NCI-H2196 (cell line): ENCODE data around the gene PDGFD.

Experiments
- DNase-seq: peaks from one replicate; lab custom pipeline; 2025; ENCODE audit not compliant: unreplicated experiment; lab: John Stamatoyannopoulos, UW

PDGFD gene

GRCh38 chr11:104164028-104164520, at the start of gene PDGFD:
Gene PDGFD, minus strand, starts transcription at chr11:104164147.
- no peak for DNase-seq

- no peak for DNase-seq
These were observed 43.0 kb upstream of the PDGFD start for GRCh38 chr11:104206936-104207335.

- DNase-seq: no peak
These were observed 41.9 kb upstream of the PDGFD start for GRCh38 chr11:104205838-104206237.

GRCh38 chr11:104200688-104201087, 36.7 kb upstream of the PDGFD start:
- DNase-seq: no peak

DNA sequence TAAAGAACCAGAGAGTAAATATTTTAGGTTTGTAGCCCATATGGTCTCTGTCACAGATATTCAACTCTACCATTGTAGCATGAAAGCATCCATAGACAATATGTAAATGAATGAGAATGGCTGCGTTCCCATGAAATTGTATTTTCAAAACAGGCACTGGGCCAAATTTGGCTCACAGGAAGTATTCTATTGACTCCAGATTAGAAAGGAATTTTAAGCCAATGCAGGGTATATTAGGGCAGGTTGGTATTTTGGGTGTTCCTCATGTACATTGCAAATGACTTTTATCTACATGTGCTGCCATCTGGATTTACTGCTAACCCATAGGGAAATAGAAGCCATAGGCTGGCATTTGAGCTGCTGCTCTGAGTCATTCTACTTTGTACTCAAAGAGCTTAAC, 35.1 kb upstream of the PDGFD start:
- DNase-seq: no peak

- DNase-seq: no peak
These were observed 34.6 kb upstream of the PDGFD start for GRCh38 chr11:104198576-104198975.

- DNase-seq: no peak
These were observed 27.2 kb upstream of the PDGFD start for GRCh38 chr11:104191124-104191523.

DNA sequence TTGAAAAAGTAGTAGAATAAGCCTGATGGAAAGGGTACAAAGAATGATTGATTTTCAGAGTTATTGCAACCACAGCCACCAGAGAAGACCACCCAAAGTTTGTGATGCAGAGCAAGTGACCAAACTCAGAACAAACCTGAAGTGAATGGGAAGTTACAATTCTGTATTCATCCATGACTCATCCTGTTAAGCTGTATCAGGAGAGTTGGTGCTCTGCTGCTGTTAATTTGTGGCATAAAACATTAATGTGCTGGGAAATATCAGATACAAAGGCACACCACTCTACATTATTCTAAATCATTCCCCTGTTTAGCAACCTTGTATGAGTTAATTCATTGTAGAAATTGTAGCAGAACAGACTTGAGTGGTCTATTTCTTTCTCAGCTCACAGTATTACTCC, 19.6 kb upstream of the PDGFD start:
- DNase-seq: no peak

GRCh38 chr11:104175769-104176168, 11.8 kb upstream of the PDGFD start:
- DNase-seq: no peak

GRCh38 chr11:104169091-104169490, 5.1 kb upstream of the PDGFD start:
- no peak for DNase-seq

DNA sequence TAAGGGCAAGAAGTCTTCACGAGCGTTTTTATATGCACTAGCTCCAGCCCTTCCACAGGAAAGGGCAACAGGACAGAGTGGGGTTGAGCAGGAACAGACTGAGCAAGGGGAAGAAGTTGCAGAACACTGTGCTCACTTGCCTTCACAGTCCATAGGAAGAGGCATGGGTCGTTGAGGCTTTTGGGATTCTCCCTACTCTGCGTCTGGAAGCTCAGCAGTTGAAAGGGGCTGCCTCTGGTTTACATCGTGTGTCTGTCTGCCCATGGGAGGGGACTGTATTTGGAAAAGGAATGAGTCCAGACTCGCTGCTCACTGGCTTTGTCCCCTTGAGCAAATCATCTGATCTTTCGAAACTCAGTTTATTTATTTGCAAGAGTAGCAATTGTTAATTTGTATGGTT, 1.1 kb upstream of the PDGFD start:
- DNase-seq: no peak

- no peak for DNase-seq
These were observed 583 bp downstream of the PDGFD start for GRCh38 chr11:104163100-104164027.

GRCh38 chr11:104161751-104162450, 2.0 kb downstream of the PDGFD start:
- no peak for DNase-seq

DNA sequence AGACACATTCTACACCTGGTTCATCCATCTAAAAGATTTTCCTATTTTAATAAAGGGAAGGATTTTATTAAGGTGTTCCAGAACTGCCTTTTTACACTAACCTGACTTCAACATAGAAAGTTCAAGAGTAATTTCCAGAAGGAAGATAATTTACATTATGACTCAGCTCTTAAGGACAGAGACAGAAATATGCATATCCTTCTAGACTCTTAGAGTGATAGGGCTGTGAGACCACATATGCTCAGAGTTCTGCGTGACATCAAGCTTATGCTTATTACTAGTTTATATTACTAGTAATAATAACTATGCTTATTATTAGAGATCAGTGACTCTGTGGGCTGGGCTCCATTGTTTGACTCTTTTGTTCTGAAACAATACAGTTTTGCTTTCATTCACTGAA, 4.6 kb downstream of the PDGFD start:
- DNase-seq: no peak

DNA sequence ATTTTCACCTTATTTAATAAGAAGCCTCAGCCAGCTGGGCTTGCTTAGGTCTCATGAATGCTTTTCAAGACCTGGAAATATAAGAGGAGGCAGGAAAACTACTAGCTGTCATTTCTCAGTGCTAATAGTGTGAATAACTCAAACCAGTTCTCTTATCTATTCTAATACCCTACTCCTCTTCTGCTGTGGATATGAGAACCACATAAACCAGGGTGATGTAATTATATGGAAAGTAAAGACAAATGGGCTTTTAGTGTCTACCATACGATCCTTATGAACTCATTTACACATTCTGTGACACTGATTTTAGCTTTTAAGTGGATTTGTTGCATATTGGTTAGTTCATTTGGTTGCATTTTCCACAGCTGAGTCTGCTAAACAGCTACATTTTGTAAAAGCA, 8.6 kb downstream of the PDGFD start:
- no peak for DNase-seq

DNA sequence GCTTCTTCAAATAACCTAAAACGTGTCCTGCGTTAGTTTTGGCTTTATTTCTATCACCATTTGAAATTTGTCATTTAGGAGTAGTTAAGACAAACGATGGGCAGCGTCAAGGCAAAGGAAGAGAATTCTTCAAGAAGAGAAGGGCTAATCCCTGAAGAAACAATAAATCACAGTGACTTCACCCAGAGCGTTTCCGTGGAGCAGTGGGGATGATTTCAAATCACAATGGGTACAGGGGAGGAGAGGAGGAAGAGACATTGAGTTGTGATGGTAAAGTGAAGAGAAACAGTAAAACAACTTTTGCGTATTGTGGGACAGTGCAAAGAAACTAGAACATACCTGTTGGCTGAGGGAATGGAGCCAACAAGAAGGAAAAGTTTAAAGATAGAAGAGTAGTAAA, 9.7 kb downstream of the PDGFD start:
- no peak for DNase-seq

DNA sequence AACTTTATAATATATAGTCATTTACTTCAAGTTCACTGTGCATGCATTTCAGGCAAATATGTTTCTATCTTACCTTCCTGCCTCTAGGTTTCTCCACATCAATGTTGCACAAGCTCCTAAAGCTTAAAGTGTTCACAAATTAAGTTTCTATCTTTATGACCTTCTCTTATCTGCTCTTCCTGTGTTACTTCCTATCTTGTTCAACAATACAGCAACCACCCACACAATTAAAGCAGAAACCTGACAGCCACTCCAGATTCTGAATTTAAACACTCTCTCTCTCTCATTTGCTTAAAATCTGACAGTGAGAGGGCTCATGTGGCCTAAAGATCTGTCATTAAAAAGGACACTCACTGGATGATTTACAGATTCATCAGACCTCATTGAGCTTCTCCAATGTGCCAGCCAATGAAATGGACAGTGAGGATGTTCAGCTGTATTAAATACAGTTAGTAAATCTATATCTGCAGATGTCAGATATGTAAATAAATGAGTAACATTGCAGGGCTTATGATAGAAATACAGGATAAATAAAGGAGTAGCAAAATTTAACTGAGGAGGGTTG, 10.9 kb downstream of the PDGFD start:
- DNase-seq: no peak

DNA sequence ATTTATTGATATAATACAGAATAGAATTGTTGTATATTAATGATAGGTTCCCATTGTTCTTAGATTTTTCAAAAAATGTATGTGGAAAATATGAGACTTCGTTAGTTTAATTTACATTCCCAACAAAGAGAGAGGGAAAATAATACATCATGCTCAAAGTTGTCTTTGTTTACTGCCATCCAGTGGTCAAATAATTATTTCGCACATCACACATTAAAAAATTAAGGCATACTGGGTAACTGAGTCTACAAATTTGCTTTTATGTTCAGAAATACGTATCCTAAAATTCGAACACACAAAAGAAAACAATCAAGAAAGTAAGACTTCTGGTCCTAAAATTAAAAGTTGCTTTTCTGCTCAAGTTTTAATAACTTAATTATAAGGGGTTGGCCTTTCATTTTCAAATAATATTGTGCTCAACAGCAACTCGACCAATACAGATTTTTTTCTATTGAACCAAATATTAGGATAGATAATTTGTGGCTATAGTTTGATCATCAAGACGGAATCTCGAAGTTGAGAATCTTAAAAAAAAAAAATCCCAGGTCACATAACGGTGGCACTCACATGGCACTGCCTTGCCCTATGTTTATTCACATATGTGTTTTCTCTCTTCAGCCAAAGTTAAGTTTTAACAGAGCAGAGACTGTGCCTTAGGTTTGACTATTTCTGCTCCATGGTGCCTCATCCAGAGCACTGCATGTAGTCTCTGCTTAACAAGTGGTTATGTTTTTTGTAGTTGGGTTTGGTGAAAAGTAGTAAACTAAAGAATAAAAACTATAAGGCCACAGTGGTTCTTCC, 12.3 kb downstream of the PDGFD start:
- no peak for DNase-seq

DNA sequence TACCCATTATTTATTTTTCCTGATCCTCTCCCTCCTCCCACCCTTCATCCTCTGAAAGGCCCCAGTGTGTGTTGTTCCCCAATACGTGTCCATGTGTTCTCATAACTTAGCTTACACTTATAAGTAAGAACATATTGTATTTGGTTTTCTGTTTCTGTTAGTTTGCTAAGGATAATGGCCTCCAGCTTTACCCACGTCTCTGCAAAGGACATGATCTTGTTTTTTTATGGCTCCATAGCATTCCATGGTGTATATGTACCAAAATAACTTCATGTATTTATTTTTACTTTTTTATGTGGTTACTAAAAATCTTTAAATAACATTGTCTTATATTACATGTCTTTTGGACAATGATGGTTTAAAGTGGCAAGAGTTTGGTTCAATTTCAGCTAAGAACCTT, 15.2 kb downstream of the PDGFD start:
- no peak for DNase-seq

DNA sequence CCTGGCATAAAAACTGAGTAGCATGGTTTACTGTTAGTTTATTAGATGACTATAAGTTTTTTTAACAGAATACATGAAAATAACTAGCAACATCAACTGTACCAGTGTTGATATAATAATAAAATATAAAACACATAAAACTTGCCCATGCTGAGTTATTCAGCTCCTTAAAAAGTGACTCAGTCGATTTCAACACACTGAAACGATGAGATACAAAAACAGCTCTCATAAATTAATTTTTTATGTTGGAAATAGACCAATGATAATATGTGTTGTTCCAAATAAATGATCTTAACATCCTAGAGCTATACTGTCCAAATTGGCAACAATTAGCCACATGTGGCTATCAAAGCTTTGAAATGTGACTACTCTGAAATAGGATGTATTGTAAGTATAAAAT, 15.9 kb downstream of the PDGFD start:
- DNase-seq: no peak

DNA sequence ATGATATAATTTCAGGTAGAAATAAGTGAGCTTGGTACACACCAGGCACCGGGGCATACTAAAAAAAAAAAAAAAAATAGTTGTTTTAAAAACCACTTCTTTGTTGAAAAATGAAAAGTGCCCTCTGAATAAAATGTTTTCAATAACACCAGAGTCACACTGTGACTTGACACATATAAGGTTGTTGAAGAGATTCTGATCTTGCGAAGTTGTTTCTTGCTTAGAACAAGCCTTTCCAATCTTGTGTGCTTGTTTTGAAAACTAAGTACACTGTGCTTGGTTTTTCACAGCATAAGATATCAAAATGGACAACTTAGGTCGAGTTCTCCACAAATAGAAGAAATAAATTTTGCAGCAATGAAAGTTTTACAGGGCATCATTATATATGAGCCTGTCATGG, 17.0 kb downstream of the PDGFD start:
- no peak for DNase-seq
